Mesenchymal stem cell (in vitro differentiated cells and primary cell): ENCODE data around the gene ZNF618.

Experiments
- DNase-seq: peaks from one replicate; pipeline ENCODE4 v3.0.0-alpha.2; 2013
- H2AFZ ChIP-seq: one replicate; pipeline ENCODE4 v1.6.1; 2013; ENCODE audit warnings: low read depth, mild to moderate bottlenecking, control low read depth, inconsistent platforms, low read length, moderate library complexity
- H2AK5ac ChIP-seq: 2 replicates; pipeline ENCODE4 v1.6.1; 2013; ENCODE audit warnings: low read length, moderate library complexity, mild to moderate bottlenecking, inconsistent platforms; ENCODE audit not compliant: severe bottlenecking
- H2BK120ac ChIP-seq: one replicate; pipeline ENCODE4 v1.6.1; 2013; ENCODE audit warnings: low read depth, mild to moderate bottlenecking, inconsistent platforms, low read length, moderate library complexity
- H2BK12ac ChIP-seq, 2 experiments: one replicate each; pipeline ENCODE4 v1.6.1; 2013; ENCODE audit warnings: inconsistent platforms in 2 of 2, low read length in 2 of 2, mild to moderate bottlenecking in 2 of 2, moderate library complexity in 2 of 2, control low read depth in 1 of 2
- H2BK15ac ChIP-seq: one replicate; pipeline ENCODE4 v1.6.1; 2013; ENCODE audit warnings: mild to moderate bottlenecking, low read depth, inconsistent platforms; ENCODE audit not compliant: poor library complexity, severe bottlenecking
- H2BK5ac ChIP-seq: 2 replicates; pipeline ENCODE4 v1.6.1; 2013; ENCODE audit warnings: low read depth, mild to moderate bottlenecking, low read length, control low read depth, inconsistent platforms; ENCODE audit not compliant: poor library complexity, severe bottlenecking
- H3K14ac ChIP-seq, 2 experiments: one replicate each; pipeline ENCODE4 v1.6.1; 2013; ENCODE audit warnings: inconsistent platforms in 2 of 2, low read length in 2 of 2, control low read depth in 1 of 2, mild to moderate bottlenecking in 1 of 2, moderate library complexity in 1 of 2
- H3K18ac ChIP-seq, 2 experiments: one replicate each; pipeline ENCODE4 v1.6.1; 2013; ENCODE audit warnings: inconsistent platforms in 2 of 2, low read length in 2 of 2, control low read depth in 1 of 2, low read depth in 1 of 2, mild to moderate bottlenecking in 1 of 2
- H3K23ac ChIP-seq, 2 experiments: one replicate each; pipeline ENCODE4 v1.6.1; 2013; ENCODE audit warnings: inconsistent platforms in 2 of 2, low read length in 2 of 2, mild to moderate bottlenecking in 2 of 2, moderate library complexity in 2 of 2, control low read depth in 1 of 2
- H3K27ac ChIP-seq: 2 replicates; pipeline ENCODE4 v1.5.1; 2013; ENCODE audit warnings: mild to moderate bottlenecking, moderate library complexity, low read length, control low read depth, inconsistent platforms; ENCODE audit not compliant: poor library complexity, severe bottlenecking
- H3K27me3 ChIP-seq, 2 experiments: 2 replicates each; pipeline versions ENCODE4 v1.6.1 to v1.7.0; 2013; ENCODE audit warnings: low read length in 2 of 2, mild to moderate bottlenecking in 2 of 2, moderate library complexity in 2 of 2, control low read depth in 1 of 2, inconsistent platforms in 1 of 2; ENCODE audit not compliant: control insufficient read depth in 1 of 2, insufficient read depth in 1 of 2
- H3K36me3 ChIP-seq, 2 experiments: 2 replicates each; pipeline versions ENCODE4 v1.6.1 to v1.7.0; 2013; ENCODE audit warnings: low read length in 2 of 2, control low read depth in 1 of 2, inconsistent platforms in 1 of 2, low read depth in 1 of 2, mild to moderate bottlenecking in 1 of 2; ENCODE audit not compliant: insufficient read depth in 2 of 2, control insufficient read depth in 1 of 2
- H3K4ac ChIP-seq, 2 experiments: one replicate each; pipeline ENCODE4 v1.6.1; 2013; ENCODE audit warnings: inconsistent platforms in 2 of 2, low read length in 2 of 2, mild to moderate bottlenecking in 2 of 2, moderate library complexity in 2 of 2, control low read depth in 1 of 2, low read depth in 1 of 2
- H3K4me1 ChIP-seq: 2 replicates; pipeline ENCODE4 v1.6.1; 2013; ENCODE audit warnings: low read depth, low read length, control low read depth; ENCODE audit not compliant: control insufficient read depth, insufficient read depth
- H3K4me2 ChIP-seq: 2 replicates; pipeline ENCODE4 v1.6.1; 2013; ENCODE audit warnings: low read length, mild to moderate bottlenecking, inconsistent platforms; ENCODE audit not compliant: poor library complexity, severe bottlenecking
- H3K4me3 ChIP-seq, 2 experiments: 2 replicates each; pipeline versions ENCODE4 v1.5.1 to v1.7.0; 2013; ENCODE audit warnings: low read length in 2 of 2, mild to moderate bottlenecking in 2 of 2, control low read depth in 1 of 2, low read depth in 1 of 2; ENCODE audit not compliant: insufficient read depth in 1 of 2
- H3K79me1 ChIP-seq: replicated peaks from 2 replicates; pipeline ENCODE4 v1.6.1; 2013; ENCODE audit warnings: mild to moderate bottlenecking, control low read depth, low read length, inconsistent platforms; ENCODE audit not compliant: poor library complexity, severe bottlenecking
- H3K9ac ChIP-seq: 2 replicates; pipeline ENCODE4 v1.7.0; 2013; ENCODE audit warnings: mild to moderate bottlenecking, low read length, moderate library complexity
- H3K9me3 ChIP-seq: 2 replicates; pipeline ENCODE4 v1.7.0; 2013; ENCODE audit warnings: mild to moderate bottlenecking, low read length; ENCODE audit not compliant: control insufficient read depth
- H4K8ac ChIP-seq: one replicate; pipeline ENCODE4 v1.6.1; 2013; ENCODE audit warnings: inconsistent platforms, mild to moderate bottlenecking, low read length, moderate library complexity
- H4K91ac ChIP-seq: one replicate; pipeline ENCODE4 v1.6.1; 2013; ENCODE audit warnings: mild to moderate bottlenecking, low read length, inconsistent platforms
- WGBS: methylation state at CpG from one replicate; pipeline ENCODE4 v1.1.7; 2013; ENCODE audit warnings: mixed read lengths; 5-methylcytosine and 5-hydroxymethylcytosine counted together

The ZNF618 gene

GRCh38 chr9:113941056-113941455 is 64.9 kb downstream of the ZNF618 start:
- H3K36me3 ChIP-seq = peaks cover 3 to 8% of the 10 kb centered on the region in 2 experiments

GRCh38 chr9:113941526-113941925 is 65.4 kb downstream of the ZNF618 start:
- Histone ChIP-seq H3K27me3 (no peaks in the 10 kb centered on the region), H3K18ac (no peak overlapping the region), H3K36me3 (peaks cover 5 to 8% of the 10 kb centered on the region in 2 experiments), H3K14ac (no peak overlapping the region), H3K4me2 (no peak overlapping the region), H4K8ac (no peak overlapping the region), H2BK15ac (no peak overlapping the region), H2AK5ac (peak overlapping the region; percentile 51), H2BK5ac (no peak overlapping the region), H2AFZ (no peak overlapping the region), H3K23ac (no peak overlapping the region), H3K27ac (no peak overlapping the region), H3K4me1 (peaks cover 5% of the 10 kb centered on the region), H2BK120ac (no peak overlapping the region), H4K91ac (no peak overlapping the region), H3K79me1 (peaks cover 23% of the 10 kb centered on the region), H2BK12ac (no peak overlapping the region), H3K9me3 (no peaks in the 10 kb centered on the region), H3K9ac (no peak overlapping the region), H3K4me3 (no peak overlapping the region), H3K4ac (no peak overlapping the region)
- WGBS = 93% methylated on average over 2 of the region's 2 CpGs
- DNase-seq = no peak

More at GRCh38 chr9:113941056-113941455, 64.9 kb downstream of the ZNF618 start:
- Histone ChIP-seq H3K9me3 (no peaks in the 10 kb centered on the region), H3K27ac (no peak overlapping the region), H3K9ac (no peak overlapping the region), H2BK5ac (no peak overlapping the region), H2AFZ (no peak overlapping the region), H3K27me3 (no peaks in the 10 kb centered on the region), H2BK15ac (no peak overlapping the region), H3K79me1 (peaks cover 23% of the 10 kb centered on the region), H3K4me1 (peaks cover 5% of the 10 kb centered on the region), H3K4me2 (no peak overlapping the region), H4K8ac (no peak overlapping the region), H3K4ac (no peak overlapping the region), H3K4me3 (no peak overlapping the region), H2BK120ac (no peak overlapping the region), H2BK12ac (no peak overlapping the region), H4K91ac (no peak overlapping the region), H3K18ac (no peak overlapping the region), H2AK5ac (no peak overlapping the region), H3K14ac (no peak overlapping the region), H3K23ac (no peak overlapping the region)
- DNase-seq = no peak

- DNase-seq = no peak
- H3K18ac ChIP-seq = no peak overlapping the region
- H2BK5ac ChIP-seq = no peak overlapping the region
- no peak overlapping the region for H3K9ac ChIP-seq
- no peak overlapping the region for H2AK5ac ChIP-seq
- WGBS = 92% methylated on average over 12 of the region's 13 CpGs
- no peak overlapping the region for H3K27ac ChIP-seq
- no peak overlapping the region for H2BK120ac ChIP-seq
- H3K4ac ChIP-seq = no peak overlapping the region
- H4K91ac ChIP-seq = no peak overlapping the region
- H3K9me3 ChIP-seq = no peaks in the 10 kb centered on the region
- H3K4me3 ChIP-seq = no peak overlapping the region
- no peak overlapping the region for H2AFZ ChIP-seq
- peaks cover 33% of the 10 kb centered on the region for H3K79me1 ChIP-seq
- no peaks in the 10 kb centered on the region for H3K27me3 ChIP-seq
- H3K4me2 ChIP-seq = no peak overlapping the region
- no peak overlapping the region for H4K8ac ChIP-seq
- no peak overlapping the region for H2BK12ac ChIP-seq
- H2BK15ac ChIP-seq = no peak overlapping the region
- peaks cover 5% of the 10 kb centered on the region for H3K4me1 ChIP-seq
- H3K36me3 ChIP-seq = peaks cover 14 to 17% of the 10 kb centered on the region in 2 experiments
- H3K14ac ChIP-seq = no peak overlapping the region
- no peak overlapping the region for H3K23ac ChIP-seq
These were observed 67.3 kb downstream of the ZNF618 start for GRCh38 chr9:113943112-113944009.

GRCh38 chr9:113945784-113946183 is 69.7 kb downstream of the ZNF618 start:
- Histone ChIP-seq H2BK15ac (no peak overlapping the region), H3K27me3 (no peaks in the 10 kb centered on the region), H3K4me2 (no peak overlapping the region), H4K8ac (no peak overlapping the region), H3K4me1 (peaks cover 5% of the 10 kb centered on the region), H2AK5ac (no peak overlapping the region), H3K9ac (no peak overlapping the region), H2BK12ac (no peak overlapping the region), H3K18ac (no peak overlapping the region), H2AFZ (no peak overlapping the region), H3K23ac (no peak overlapping the region), H2BK5ac (no peak overlapping the region), H3K27ac (no peak overlapping the region), H3K4me3 (no peak overlapping the region), H4K91ac (no peak overlapping the region), H3K14ac (no peak overlapping the region), H3K4ac (no peak overlapping the region), H2BK120ac (no peak overlapping the region), H3K79me1 (peaks cover 51% of the 10 kb centered on the region), H3K9me3 (no peaks in the 10 kb centered on the region), H3K36me3 (peaks cover 17 to 22% of the 10 kb centered on the region in 2 experiments)
- no peak for DNase-seq
- 94% methylated on average over 6 of the region's 8 CpGs for WGBS
